Measurements from ENCODE around the gene RPS19. TPM values are rescaled to one million over a fixed set of nuclear protein-coding genes. Genes with fewer than 3 reads are reported as not detected.

Gene RPS19
- polyA plus RNA-seq, 3 donors = 1,592 to 2,502 (median 1,675) TPM

- H3K27ac ChIP-seq (ENCODE audit: low read depth, low read length) = no peak overlapping the region
- WGBS, 3 donors = 85 to 91% (median 87%) methylated on average over 33 of the region's 33 CpGs
These were observed 60.1 kb downstream of the RPS19 start for GRCh38 chr19:41919948-41920712.

GRCh38 chr19:41920882-41921576 lies 61.0 kb downstream of the RPS19 start:
- 10 to 24% (median 12%) methylated on average over 23 to 26 of the region's 26 CpGs for WGBS, 3 donors
- no peak overlapping the region for H3K27ac ChIP-seq (ENCODE audit: low read depth, low read length)

- 15 to 32% (median 16%) methylated on average over 21 to 22 of the region's 22 CpGs for WGBS, 3 donors
These were observed 61.8 kb downstream of the RPS19 start for GRCh38 chr19:41921577-41922576.

More at GRCh38 chr19:41921577-41922576, 61.8 kb downstream of the RPS19 start:
- H3K27ac ChIP-seq (ENCODE audit: low read depth, low read length) = no peak overlapping the region

Other genes with a start within 250 kb of the RPS19 start
- gene CEACAM4, start 233.2 kb upstream of the RPS19 start, polyA plus RNA-seq = 1 to 10 TPM in 2 of 3 donors, under 1 TPM in 1; 0.55 to 2.7 (median 2.5) TPM
- under 1 TPM; 0.22 to 0.40 (median 0.23) TPM for gene CEACAM7, start 172.0 kb upstream of the RPS19 start, polyA plus RNA-seq
- gene CEACAM5, start 151.6 kb upstream of the RPS19 start, polyA plus RNA-seq = under 1 TPM; 0.07 to 0.90 (median 0.56) TPM
- gene CEACAM6, start 104.7 kb upstream of the RPS19 start, polyA plus RNA-seq = 1 to 10 TPM in 1 of 3 donors, under 1 TPM in 2; 0.33 to 3.2 (median 0.56) TPM
- gene CEACAM3, start 63.7 kb upstream of the RPS19 start, polyA plus RNA-seq = 1 to 10 TPM in 2 of 3 donors, under 1 TPM in 1; 0.07 to 2.0 (median 1.5) TPM
- not detected for gene LYPD4, start 15.6 kb upstream of the RPS19 start, polyA plus RNA-seq
- gene DMRTC2, start 15.2 kb upstream of the RPS19 start, polyA plus RNA-seq = not detected
- gene CD79A, start 17.0 kb downstream of the RPS19 start, polyA plus RNA-seq = 1 to 10 TPM in 2 of 3 donors, not detected in 1; 1.8 to 3.0 TPM
- 100 to 1,000 TPM in 1 of 3 donors, 10 to 100 TPM in 2; 39.4 to 131 (median 89.0) TPM for gene ARHGEF1, start 22.9 kb downstream of the RPS19 start, polyA plus RNA-seq
- gene ERFL, start 68.2 kb downstream of the RPS19 start, polyA plus RNA-seq = under 1 TPM in 2 of 3 donors, not detected in 1; 0.12 to 0.24 TPM
- gene RABAC1, start 99.1 kb downstream of the RPS19 start, polyA plus RNA-seq = 100 to 1,000 TPM; 131 to 208 (median 149) TPM
- gene ATP1A3, start 134.0 kb downstream of the RPS19 start, polyA plus RNA-seq = under 1 TPM in 2 of 3 donors, not detected in 1; 0.21 to 0.34 TPM
- gene GRIK5, start 210.0 kb downstream of the RPS19 start, polyA plus RNA-seq = 1 to 10 TPM in 1 of 3 donors, under 1 TPM in 2; 0.51 to 1.2 (median 0.79) TPM
- 1 to 10 TPM; 4.2 to 8.0 (median 5.3) TPM for gene ZNF574, start 215.9 kb downstream of the RPS19 start, polyA plus RNA-seq